ENCODE measurements around the gene PGM2L1.

The PGM2L1 gene

DNA sequence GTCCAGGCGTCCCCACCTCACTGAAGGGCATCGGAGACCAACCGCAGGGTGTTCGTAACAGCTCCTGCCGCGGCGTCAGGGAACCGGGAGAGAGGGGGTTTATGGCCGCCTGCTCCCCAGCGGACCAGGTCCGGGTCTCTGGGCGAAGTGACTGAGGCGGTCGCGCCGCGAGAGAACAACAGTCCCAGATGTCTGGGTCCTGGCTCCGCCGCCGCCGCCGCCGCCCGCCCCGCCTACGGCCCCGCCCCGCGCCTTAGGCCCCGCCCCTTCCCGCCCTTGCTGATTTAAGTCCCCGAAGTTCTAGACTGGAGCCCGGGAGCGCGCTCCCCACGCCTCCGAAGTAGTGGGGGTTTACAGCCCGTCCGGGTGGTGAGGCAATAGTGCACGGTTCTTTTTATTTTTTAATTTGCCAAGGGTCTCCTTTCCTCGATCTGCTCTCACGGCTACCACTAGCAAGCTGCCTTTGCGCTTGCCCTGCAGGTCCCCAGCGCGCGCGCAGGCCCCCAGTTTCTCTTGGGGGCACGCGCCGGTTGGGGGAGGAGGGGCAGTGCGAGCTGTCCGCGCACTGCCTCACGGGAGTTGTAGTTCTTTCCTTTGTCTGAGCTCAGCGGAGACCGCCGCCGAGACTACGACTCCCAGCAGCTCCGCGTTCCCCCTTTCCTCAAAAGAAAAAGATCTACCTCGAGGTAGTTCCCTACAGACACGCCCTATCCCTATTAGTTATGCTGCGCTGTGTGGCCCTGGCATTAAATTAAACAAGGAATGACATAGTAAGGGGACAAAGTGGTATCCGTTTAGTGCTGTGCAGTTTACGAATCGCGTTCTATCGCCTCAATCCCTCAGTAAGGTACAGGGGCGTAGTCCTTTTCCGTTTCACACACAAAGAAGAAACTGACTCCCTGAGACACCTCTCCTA lies at the start of gene PGM2L1:
Gene PGM2L1 (minus strand): TSS at position 190 of the 916 bp plus-strand sequence. CDS start 272 bp downstream, outside the sequence.
- peak within 1 kb of the TSS; percentile 75 for H3K27ac ChIP-seq
- TF ChIP-seq, protein P1, sequence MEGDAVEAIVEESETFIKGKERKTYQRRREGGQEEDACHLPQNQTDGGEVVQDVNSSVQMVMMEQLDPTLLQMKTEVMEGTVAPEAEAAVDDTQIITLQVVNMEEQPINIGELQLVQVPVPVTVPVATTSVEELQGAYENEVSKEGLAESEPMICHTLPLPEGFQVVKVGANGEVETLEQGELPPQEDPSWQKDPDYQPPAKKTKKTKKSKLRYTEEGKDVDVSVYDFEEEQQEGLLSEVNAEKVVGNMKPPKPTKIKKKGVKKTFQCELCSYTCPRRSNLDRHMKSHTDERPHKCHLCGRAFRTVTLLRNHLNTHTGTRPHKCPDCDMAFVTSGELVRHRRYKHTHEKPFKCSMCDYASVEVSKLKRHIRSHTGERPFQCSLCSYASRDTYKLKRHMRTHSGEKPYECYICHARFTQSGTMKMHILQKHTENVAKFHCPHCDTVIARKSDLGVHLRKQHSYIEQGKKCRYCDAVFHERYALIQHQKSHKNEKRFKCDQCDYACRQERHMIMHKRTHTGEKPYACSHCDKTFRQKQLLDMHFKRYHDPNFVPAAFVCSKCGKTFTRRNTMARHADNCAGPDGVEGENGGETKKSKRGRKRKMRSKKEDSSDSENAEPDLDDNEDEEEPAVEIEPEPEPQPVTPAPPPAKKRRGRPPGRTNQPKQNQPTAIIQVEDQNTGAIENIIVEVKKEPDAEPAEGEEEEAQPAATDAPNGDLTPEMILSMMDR (conservative IDR thresholded peaks at IDR 0.05): no peak
- no peak for TF ChIP-seq ZFX (IDR thresholded peaks at IDR 0.05)

DNA sequence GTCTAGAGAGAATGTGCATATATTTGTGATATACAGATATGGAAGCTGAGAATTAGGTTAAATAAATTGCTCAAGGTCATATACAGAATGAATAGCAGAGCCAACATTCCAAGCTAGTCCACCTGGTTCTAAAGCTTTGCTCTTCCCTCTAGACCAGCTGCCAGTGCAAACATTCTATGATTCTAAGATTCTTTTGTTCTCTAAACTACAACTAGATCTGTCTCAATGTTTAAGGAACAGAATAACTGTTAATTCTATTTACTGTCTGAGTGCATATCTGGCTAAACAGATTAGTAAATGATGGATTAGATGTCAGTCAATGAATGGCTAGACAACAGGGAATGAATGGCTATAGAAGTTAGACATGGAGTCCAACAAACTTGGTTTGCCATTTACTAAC lies 49.5 kb upstream of the PGM2L1 start:
- no peak for TF ChIP-seq ZFX (IDR thresholded peaks at IDR 0.05)
- TF ChIP-seq, protein P1 (conservative IDR thresholded peaks at IDR 0.05): no peak
- no peak overlapping the region for H3K27ac ChIP-seq

- no peak overlapping the region for H3K27ac ChIP-seq
- TF ChIP-seq, protein P1 (conservative IDR thresholded peaks at IDR 0.05): no peak
- TF ChIP-seq ZFX (IDR thresholded peaks at IDR 0.05): no peak
These were observed 48.3 kb upstream of the PGM2L1 start for GRCh38 chr11:74446532-74446938.

DNA sequence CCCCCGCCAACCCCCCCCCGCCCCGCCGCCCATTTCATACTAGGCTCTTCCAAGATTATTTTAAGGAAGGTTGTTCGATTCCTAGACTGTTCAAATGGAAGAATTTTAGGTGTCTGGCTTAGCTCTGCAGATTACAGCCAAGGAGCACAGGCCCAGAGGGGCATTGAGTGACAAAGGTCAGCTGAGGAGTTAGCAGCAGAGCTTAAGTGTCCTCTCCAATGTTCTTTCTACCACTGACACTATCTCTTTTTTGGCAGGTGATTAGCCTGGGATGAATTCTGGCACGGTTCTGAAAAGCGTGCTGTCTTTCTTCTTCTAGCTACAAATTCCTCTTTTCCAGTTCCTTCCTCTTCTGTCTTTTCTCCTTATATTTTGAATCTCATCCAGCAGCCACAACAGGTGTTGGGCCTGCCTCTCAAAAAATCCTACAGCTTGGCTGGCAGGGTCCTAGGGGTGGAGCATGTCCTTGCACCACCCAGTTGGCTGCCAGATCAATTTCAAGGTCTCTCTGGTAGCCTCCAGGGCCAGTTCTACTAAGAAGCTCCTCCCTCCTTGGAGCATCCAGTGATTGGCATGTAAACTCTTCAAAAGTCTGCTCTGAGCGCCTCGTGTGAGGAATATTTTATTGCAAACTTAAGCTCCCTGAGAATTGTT lies 46.1 kb upstream of the PGM2L1 start:
- no peak overlapping the region for H3K27ac ChIP-seq
- TF ChIP-seq ZFX (IDR thresholded peaks at IDR 0.05): no peak
- TF ChIP-seq, protein P1 (conservative IDR thresholded peaks at IDR 0.05): no peak

DNA sequence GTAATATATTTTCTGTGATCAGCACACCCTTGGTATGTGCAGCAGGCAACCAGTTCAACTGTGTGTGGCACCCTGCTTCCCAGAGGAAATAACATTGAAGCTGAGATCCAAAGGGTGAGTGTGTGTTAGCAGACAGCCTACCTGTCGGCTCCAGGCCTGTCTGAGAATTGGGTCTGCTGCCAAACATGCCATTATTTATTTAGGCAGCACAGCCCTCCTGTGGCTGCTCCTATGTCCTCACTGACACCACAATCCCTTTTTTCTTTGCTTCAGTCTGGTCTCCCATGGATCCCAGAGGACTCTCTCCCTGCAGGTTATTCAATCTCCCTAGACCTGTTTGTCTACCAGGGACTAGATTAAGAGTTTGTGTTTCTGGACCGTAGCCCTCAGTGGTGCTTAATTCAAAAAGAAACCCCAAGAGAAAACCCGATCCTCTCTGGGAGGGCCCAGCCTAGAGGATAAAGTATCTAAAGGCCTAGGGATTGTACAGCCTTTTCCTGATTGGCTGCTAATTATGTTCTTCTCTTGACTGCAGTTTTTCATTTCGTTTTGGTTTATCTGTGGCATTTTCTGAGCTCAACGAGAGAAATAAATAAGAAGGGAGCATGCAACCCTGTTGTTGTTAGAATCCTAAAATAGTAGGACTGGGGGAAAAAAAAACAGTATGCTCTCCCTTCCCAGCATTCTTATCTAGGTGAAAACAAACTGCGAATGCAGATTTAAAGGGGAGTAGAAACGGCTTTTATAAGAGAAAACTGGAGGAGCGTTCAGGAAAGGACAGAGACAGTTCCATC lies 45.0 kb upstream of the PGM2L1 start:
- TF ChIP-seq ZFX (IDR thresholded peaks at IDR 0.05): no peak
- TF ChIP-seq, protein P1 (conservative IDR thresholded peaks at IDR 0.05): peak; percentile 81
- peak overlapping the region; percentile 18; the same call in 1 of the 2 replicates for H3K27ac ChIP-seq

GRCh38 chr11:74442636-74443035 lies 44.4 kb upstream of the PGM2L1 start:
- no peak for TF ChIP-seq ZFX (IDR thresholded peaks at IDR 0.05)
- TF ChIP-seq, protein P1 (conservative IDR thresholded peaks at IDR 0.05): no peak
- peak overlapping the region; percentile 18; the same call in 1 of the 2 replicates for H3K27ac ChIP-seq
